GM10266 (cell line): ENCODE measurements around the gene SPEN.

Source experiments
- DNase-seq: peaks from one replicate; pipeline ENCODE4 v3.0.0; 2012; ENCODE audit errors: extremely low spot score
- TF ChIP-seq, protein P1 (sequence below): IDR thresholded peaks from 2 replicates; pipeline ENCODE4 v1.5.1; 2012; ENCODE audit warnings: mild to moderate bottlenecking, low read depth; ENCODE audit not compliant: control insufficient read depth, insufficient read depth; ENCODE audit errors: missing control alignments

The SPEN gene

DNA sequence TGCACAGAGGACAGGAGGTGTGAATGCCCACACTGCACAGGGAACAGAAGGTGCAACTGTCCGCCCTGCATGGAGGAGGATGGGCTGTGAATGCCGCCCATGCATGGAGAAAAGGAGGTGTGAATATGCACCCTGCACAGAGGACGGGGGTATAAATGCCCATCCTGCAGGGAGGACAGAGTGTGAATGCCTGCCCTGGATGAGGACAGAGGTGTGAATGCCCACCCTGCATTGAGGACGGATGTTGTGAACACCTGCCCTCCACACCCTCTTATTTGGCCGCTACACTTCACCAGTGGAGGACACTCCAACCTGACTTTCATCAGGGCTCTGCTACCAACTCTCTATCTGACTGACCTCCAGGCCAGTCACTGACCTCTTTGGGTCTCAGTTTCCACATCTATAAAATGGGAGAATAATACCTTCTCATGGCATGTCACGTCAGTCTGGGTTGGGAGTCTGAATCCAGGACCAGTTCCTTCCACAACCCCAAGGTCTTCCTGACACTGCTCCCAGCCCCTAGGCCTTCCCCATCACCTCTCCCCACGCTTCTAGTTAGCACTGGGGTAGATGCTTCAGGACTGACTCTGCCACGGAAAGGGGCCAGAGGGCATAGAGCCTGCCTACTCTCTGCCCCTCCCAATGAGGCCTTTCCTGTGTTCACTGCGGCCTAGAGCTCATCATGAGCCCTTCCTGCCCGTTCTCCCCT lies 100.0 kb downstream of the SPEN start:
- no peak for DNase-seq
- TF ChIP-seq, protein P1, sequence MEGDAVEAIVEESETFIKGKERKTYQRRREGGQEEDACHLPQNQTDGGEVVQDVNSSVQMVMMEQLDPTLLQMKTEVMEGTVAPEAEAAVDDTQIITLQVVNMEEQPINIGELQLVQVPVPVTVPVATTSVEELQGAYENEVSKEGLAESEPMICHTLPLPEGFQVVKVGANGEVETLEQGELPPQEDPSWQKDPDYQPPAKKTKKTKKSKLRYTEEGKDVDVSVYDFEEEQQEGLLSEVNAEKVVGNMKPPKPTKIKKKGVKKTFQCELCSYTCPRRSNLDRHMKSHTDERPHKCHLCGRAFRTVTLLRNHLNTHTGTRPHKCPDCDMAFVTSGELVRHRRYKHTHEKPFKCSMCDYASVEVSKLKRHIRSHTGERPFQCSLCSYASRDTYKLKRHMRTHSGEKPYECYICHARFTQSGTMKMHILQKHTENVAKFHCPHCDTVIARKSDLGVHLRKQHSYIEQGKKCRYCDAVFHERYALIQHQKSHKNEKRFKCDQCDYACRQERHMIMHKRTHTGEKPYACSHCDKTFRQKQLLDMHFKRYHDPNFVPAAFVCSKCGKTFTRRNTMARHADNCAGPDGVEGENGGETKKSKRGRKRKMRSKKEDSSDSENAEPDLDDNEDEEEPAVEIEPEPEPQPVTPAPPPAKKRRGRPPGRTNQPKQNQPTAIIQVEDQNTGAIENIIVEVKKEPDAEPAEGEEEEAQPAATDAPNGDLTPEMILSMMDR, result no peak

DNA sequence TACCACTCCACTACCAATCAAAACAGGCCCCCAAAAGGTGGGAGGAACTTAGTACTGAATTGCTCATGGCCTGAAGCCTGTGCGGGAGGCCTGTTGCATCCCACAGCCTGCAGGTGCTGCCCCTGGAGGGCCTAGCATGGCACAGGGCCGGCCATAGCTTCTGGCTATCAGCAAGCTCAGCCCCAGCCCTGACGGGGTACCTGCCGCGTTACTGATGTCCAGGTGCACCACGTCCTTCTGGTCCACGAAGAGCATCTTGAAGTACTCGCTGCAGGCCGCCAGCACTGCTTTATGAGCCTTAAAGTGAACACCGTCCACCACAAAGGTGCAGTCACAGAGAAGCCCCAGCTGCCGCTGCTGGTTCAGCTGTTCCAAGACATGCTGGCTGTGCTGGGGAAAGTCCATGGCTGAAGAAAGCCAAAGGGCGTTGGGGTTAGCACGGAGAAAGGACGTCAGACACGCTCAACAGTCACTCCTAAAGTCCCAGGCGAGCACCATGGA lies 100.6 kb downstream of the SPEN start:
- TF ChIP-seq, protein P1, result no peak
- no peak for DNase-seq

DNA sequence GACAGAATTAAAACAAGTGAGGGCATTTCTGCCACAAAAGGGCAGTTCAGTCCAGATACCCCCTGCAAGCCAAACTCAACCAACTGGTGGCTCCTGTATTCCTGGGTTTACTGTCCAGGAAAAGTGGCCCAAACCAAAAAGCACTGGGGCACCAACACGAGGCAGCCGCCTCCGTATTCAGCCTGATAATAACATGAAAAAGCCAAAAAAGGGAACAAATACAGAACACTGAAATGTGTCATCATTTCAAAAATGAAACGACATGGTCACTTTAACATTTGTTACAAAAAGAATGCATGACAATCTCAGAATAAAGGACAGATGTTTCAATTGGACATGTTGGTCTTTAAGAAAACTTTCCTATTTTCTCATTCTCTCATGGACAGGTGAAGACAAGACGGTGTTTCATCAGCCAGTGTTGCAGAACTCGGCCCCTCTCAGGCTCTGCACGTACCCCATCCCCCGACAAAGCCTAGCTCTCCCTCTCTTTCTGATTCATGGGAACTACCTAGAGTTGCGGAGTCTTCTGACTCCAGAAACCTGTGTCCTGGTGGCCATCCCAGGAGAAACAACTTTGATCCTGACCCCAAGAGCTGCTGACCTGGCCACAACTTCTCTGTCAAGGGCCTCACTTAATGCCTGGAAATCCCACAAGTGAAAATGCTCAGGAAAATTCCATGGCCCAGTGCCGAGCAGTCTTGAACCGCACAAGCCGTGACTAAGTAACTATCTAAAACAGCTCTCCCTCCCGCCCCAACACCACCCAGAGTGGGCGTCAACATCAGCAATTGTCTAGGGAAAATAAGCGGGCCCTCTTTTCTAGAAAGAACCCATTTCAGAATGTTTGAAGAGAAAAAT lies 101.3 kb downstream of the SPEN start:
- peak; percentile 76 for DNase-seq
- TF ChIP-seq, protein P1, result no peak

DNA sequence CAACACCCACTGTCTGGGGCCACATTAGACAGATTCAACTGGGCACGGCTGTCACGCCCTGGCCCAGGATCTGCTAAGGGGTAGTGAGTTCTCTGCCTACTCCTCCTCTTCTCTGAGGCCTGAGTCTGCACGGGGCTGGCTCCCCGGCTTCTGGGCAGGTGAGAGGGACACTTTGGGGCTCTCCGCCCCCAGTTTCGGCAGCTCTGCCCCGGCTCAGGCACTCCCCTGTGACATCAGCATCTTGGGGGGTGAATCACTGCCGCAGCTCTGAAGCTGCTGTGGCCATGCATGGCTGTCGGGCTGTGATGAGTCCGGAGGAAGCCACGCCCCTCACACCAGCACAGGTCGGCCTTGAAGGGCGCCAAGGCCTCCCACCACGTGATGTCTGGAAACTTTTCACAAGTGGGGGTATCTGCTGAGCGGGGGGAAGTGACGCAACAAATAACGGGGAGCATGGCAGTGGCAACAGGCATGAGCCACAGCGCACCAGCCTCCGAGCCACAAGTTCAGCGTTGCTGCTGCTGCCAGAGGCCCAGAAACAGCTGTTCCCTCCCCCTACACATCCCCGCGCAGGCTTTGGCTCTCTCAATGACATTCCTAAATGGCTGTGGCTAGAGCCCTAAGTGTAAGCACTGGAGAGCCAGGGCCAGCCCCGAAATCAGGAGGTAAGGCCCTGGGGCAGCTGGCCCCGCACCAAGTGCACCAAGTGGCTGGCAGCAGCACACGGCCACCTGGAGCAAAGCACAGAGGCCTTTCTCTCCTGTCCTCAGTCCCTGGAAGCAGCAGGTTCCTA lies 102.1 kb downstream of the SPEN start:
- TF ChIP-seq, protein P1, result no peak
- peak; percentile 86 for DNase-seq

DNA sequence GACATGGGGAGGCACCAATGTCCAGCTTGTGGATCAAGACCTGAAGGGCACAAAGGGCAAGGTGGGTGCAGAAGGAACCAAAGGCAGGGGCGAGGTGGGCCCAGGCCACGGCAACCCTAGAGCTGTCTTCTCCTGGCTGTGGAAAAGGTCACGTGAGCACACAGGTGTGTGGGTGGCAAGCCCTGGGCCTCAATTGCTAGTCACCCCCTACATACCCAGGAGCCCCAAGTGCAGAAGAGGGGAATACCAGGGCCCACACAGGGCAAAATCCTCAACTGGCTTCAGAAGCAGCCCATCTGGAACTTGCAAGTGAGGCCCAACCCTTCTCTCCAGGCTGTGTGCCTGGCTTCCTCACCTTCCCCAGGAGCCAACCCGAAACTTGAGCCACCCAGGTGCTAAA lies 102.8 kb downstream of the SPEN start:
- TF ChIP-seq, protein P1, result no peak
- DNase-seq, result no peak

DNA sequence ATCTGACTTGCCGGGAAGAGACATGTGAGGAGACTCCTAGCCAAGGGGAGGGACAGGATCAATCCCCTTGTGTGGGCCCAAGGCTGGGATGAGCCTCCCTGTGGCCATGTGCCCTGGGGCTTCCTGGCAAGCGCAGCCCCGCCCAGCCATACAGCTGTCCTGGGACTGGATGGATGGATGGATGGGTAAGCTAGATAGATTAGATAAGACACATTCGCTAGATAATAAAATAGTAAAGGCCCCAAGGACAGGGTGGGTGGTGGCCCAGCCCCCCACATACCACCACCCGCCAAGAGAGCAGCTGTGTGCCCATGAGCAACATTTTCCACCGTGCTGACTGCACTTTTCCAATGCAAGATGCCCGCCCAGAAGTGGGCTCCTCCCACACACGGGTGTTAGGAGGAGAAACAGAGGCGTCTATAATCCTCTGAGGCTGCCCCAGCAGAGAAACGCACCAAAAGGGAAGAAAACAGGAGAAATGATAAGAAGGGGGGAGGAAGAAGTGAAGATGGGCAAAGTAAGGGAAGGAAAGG lies 103.3 kb downstream of the SPEN start:
- TF ChIP-seq, protein P1, result no peak
- DNase-seq, result no peak
